IPS-18a (cell line): ENCODE measurements around the gene TTC28.

ENCODE experiments used
- H3K27ac ChIP-seq: one replicate; pipeline ENCODE4 v1.5.1; 2013; ENCODE audit warnings: low read length
- H3K27me3 ChIP-seq: one replicate; pipeline ENCODE4 v1.6.1; 2013; ENCODE audit warnings: mild to moderate bottlenecking, low read length; ENCODE audit not compliant: control insufficient read depth, insufficient read depth
- H3K36me3 ChIP-seq: one replicate; pipeline ENCODE4 v1.6.1; 2013; ENCODE audit warnings: low read depth, low read length; ENCODE audit not compliant: control insufficient read depth
- H3K4me1 ChIP-seq: one replicate; pipeline ENCODE4 v1.6.1; 2013; ENCODE audit warnings: low read depth, low read length; ENCODE audit not compliant: control insufficient read depth
- H3K4me3 ChIP-seq: one replicate; pipeline ENCODE4 v1.5.1; 2013; ENCODE audit warnings: low read length
- H3K9ac ChIP-seq: one replicate; pipeline ENCODE4 v1.6.1; 2013; ENCODE audit warnings: mild to moderate bottlenecking, low read length, moderate library complexity
- H3K9me3 ChIP-seq: one replicate; pipeline ENCODE4 v1.6.1; 2013; ENCODE audit warnings: low read depth, low read length; ENCODE audit not compliant: control insufficient read depth

Gene TTC28

DNA sequence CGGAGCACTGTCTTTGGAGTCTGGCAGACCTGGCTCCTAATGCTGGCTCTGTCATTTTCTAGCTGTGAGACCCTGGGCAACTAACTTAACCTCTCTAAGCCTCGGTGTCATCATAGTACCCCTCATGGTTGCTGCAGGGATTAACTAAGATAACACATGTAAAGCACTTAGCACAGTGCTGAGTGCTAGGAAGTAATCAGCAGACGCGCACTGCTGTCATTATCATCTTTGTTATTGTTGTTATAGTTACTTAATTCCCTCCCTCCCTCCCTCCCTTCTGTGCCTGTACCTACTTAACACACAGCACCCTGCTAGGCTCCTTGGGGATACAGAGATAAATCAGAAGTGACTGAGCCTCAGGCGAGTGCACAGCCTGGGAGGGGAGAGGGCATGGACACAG is 655.9 kb downstream of the TTC28 start:
- no peak overlapping the region for H3K9ac ChIP-seq
- H3K4me1 ChIP-seq: peaks cover 4% of the 10 kb centered on the region
- H3K36me3 ChIP-seq: no peaks in the 10 kb centered on the region
- H3K27ac ChIP-seq: no peak overlapping the region
- no peak overlapping the region for H3K4me3 ChIP-seq
- H3K9me3 ChIP-seq: no peaks in the 10 kb centered on the region
- H3K27me3 ChIP-seq: no peaks in the 10 kb centered on the region

DNA sequence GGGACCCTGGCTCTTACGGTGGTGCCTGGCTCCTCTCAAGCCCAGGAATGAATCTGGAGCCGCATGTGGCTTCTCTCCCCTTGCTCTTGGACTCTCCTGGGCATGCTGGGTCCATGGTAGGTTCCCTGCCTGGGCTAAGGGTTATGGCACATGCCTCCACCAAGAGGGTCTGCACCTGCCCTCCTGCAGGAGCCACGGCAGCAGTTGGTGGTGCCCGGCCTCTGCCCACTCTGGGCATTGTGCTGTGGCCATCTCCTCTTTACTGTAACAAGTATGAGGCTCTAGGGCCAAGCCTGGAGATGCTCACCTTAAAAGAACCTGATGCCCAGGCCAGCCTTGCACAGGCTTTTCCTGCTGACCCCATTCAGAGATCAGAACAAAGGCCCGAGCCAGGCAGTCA is 656.6 kb downstream of the TTC28 start:
- Histone ChIP-seq H3K4me1 (peaks cover 4% of the 10 kb centered on the region), H3K4me3 (no peak overlapping the region), H3K9me3 (no peaks in the 10 kb centered on the region), H3K27ac (no peak overlapping the region), H3K36me3 (no peaks in the 10 kb centered on the region), H3K9ac (no peak overlapping the region), H3K27me3 (no peaks in the 10 kb centered on the region)

DNA sequence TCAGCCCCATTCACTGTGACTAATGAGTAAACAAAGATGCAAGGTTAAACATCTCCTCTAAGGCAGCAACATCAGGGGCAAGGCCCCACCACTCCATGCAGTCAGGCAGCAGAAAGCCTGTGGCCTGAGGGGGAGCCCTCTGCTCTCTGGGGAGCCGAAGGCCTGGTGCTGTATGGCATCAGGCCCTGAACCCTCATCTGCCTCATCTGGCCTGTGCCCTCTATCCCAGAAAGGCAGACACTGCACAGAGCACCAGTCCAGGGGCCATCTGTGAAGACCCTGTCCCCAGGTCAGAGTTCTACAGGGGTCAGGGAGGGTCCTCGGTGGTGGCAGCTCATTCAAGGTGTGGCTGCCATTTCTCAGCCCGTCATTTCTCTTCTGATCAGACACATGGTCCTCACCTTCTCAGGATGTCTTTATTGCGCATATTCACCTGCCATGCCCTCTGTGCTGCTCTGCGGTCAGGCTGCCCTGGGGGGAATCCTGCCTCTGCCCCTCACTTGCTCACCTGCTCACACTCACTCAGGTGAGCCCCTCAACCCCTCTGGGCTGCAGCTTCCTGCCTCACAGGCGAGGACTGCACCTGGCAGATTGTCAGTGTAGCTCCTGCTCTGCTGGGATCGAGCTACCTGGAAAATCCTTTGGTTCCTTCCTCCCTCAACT is 657.5 kb downstream of the TTC28 start:
- no peak overlapping the region for H3K9ac ChIP-seq
- no peak overlapping the region for H3K27ac ChIP-seq
- no peaks in the 10 kb centered on the region for H3K36me3 ChIP-seq
- H3K27me3 ChIP-seq: no peaks in the 10 kb centered on the region
- H3K4me1 ChIP-seq: peaks cover 4% of the 10 kb centered on the region
- no peaks in the 10 kb centered on the region for H3K9me3 ChIP-seq
- H3K4me3 ChIP-seq: no peak overlapping the region

DNA sequence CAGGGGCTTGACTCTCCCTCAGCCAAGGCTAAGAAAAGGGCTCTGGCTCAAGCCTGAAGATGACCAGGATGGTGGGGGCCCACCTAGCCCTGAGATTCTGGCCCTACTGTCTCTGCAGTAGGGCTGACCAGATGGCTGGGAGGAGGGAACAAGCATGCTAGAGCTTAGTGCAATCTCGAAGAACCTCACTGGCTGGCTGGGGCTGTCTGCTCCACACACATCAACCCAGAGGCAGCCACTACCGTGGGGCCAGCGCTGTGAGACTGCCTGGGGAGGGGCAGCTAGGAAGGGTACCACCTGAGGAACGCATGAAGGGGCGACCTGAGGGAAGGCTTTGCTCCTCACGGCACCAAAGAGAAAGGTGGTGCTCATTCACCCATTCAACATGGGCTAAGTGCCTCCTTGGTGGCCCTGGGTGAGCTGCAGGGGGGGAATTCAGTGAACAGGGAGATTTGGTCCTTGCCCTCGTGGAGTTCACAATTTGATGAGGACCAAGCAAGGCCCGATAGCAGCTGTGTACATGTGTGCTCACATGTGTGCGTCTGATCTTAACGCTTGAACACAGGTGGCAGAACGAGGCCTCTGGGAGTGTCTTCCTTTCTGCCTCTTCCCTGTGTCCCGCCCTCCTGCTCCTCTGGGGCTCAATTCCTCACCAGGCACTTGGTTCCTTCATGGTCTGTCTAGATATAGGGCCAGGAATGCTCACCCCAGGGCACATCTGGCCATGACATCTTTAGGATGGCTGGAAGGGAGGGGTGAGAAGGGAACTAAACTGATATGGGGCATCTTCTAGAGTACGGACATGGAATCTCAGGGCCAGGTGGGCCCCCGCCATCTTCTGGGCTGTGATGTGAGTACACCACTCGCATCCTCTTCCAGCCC is 658.3 kb downstream of the TTC28 start:
- Histone ChIP-seq H3K9me3 (no peaks in the 10 kb centered on the region), H3K4me3 (no peak overlapping the region), H3K36me3 (no peaks in the 10 kb centered on the region), H3K9ac (no peak overlapping the region), H3K4me1 (peaks cover 4% of the 10 kb centered on the region), H3K27ac (no peak overlapping the region), H3K27me3 (no peaks in the 10 kb centered on the region)

DNA sequence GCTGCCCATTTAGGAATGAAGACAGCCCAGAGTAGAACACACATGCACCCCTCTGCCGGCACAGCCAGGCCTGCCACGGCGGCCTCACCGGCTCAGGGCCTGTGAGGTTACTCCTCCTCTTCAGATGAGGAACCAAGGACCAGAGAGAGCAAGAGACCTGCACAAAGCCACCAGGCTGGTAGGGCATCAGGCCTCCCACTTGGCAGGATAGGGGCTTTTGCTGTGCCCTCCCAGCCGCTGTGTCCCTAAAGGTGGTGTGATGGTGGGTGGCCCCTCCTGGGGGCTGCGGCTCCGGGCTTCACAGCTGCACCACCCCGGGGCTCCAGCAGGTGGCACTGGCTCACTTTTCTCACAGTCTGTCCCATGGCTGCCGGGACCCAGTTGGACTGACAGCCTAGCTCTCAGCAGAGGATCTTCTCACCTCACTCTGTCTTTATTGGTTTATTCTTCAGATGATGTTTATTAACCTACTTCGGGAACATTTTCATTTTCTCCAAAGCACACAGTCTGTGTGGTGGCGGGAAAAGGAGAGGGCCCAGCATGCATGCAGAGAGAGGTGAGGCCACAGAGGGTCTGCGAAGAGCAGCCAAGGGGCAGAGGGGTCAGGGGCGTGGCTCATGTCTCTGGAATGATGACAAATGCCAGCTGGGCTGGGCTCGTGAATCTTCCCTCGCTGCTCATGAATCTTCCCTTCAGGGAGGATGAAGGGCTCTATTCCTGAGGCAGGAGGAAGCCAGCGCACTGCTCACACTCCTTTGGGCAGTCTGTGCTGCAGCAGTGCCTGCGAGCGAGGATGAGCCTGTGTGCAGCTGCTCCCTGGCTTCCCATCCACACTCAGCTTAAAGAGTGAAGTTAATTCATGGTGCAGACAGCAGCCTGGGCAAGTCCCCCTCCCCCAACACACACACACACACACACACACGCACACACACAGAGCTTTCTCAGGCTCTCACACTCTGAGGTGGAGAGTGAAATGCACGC is 659.5 kb downstream of the TTC28 start:
- Histone ChIP-seq H3K9me3 (no peaks in the 10 kb centered on the region), H3K27ac (no peak overlapping the region), H3K4me1 (peaks cover 4% of the 10 kb centered on the region), H3K27me3 (no peaks in the 10 kb centered on the region), H3K9ac (no peak overlapping the region), H3K4me3 (no peak overlapping the region), H3K36me3 (no peaks in the 10 kb centered on the region)

DNA sequence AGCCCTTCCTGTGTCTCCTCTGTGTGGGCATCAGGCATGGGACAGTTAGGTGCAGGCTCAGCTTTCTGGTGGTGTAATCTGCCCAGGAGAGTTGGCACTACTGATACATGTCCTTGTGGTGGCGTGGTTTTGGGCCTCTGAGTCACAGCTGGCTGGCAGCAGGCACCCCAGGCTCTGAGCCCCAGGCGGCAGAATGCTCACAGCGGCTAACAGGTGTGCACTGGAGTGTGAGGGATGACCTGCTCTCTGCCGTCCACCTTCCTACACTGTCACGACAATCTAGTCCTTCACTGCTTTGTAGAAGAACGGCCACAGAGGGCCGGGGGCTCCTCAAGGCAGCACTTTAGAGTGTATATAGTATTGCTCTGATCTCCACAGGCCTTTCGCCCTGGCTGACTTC is 660.3 kb downstream of the TTC28 start:
- H3K4me3 ChIP-seq: no peak overlapping the region
- no peak overlapping the region for H3K27ac ChIP-seq
- no peaks in the 10 kb centered on the region for H3K27me3 ChIP-seq
- no peaks in the 10 kb centered on the region for H3K9me3 ChIP-seq
- no peaks in the 10 kb centered on the region for H3K36me3 ChIP-seq
- H3K4me1 ChIP-seq: peaks cover 4% of the 10 kb centered on the region
- H3K9ac ChIP-seq: no peak overlapping the region

DNA sequence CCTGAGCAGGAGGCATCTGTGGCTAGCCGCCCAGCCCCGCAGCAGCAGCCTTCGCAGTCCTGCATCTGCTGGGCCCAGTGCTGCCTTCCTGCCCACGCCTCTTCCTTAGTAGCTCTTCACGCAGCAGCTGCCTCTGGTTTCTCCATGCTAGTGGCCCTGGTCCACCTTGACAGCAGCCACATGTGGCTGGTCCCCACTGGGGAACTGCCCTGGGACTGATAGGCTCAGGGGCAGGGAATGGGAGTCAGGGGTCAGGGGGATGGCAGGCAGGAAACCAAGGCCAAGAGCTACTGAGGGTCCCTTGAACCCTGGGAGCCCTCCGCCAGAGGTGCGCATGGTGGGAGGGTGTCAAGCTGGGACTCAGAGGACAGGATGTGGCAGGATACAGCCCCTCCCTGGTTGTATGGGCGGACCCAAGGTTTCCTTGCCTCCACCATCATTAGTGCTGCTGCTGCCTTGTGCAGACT is 661.1 kb downstream of the TTC28 start:
- Histone ChIP-seq H3K9me3 (no peaks in the 10 kb centered on the region), H3K36me3 (no peaks in the 10 kb centered on the region), H3K4me1 (peaks cover 4% of the 10 kb centered on the region), H3K27ac (no peak overlapping the region), H3K27me3 (no peaks in the 10 kb centered on the region), H3K4me3 (no peak overlapping the region), H3K9ac (no peak overlapping the region)

DNA sequence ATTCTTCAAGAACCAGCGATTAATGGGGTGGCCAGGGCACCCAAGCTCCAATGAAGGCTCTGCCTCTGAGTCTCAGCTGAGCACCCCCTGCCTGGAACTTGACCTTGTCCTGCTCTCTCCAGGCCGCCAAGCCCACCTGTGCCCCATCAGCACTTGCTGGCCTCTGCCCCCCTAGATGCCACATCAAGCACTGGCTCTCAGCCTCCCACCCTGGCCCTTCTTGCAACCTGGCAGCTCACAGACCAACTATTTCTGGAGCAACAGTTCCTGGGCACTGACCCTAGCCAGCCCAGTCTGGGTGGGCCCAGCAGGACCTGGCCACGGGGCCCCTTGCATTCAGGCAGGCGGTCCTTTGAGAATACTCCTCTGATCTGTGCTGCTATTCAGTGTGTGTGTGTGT is 661.8 kb downstream of the TTC28 start:
- no peaks in the 10 kb centered on the region for H3K36me3 ChIP-seq
- H3K27me3 ChIP-seq: no peaks in the 10 kb centered on the region
- no peak overlapping the region for H3K9ac ChIP-seq
- no peak overlapping the region for H3K4me3 ChIP-seq
- no peaks in the 10 kb centered on the region for H3K9me3 ChIP-seq
- H3K27ac ChIP-seq: no peak overlapping the region
- peaks cover 4% of the 10 kb centered on the region for H3K4me1 ChIP-seq

DNA sequence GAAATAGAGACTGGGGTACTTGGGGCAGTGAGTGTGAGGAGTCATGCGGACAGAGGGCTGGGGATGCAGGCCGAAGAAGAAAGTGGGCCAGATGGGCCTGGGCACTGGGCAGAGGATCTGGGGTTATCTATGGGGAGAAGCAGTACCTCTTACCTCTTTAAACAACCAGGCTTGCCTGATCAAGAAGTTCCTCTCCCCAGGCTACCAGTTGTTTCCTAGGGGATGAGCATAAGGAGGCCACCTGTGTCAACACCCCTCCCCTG is 662.2 kb downstream of the TTC28 start:
- Histone ChIP-seq H3K27me3 (no peaks in the 10 kb centered on the region), H3K27ac (no peak overlapping the region), H3K36me3 (no peaks in the 10 kb centered on the region), H3K4me3 (no peak overlapping the region), H3K9me3 (no peaks in the 10 kb centered on the region), H3K4me1 (peaks cover 4% of the 10 kb centered on the region), H3K9ac (no peak overlapping the region)

DNA sequence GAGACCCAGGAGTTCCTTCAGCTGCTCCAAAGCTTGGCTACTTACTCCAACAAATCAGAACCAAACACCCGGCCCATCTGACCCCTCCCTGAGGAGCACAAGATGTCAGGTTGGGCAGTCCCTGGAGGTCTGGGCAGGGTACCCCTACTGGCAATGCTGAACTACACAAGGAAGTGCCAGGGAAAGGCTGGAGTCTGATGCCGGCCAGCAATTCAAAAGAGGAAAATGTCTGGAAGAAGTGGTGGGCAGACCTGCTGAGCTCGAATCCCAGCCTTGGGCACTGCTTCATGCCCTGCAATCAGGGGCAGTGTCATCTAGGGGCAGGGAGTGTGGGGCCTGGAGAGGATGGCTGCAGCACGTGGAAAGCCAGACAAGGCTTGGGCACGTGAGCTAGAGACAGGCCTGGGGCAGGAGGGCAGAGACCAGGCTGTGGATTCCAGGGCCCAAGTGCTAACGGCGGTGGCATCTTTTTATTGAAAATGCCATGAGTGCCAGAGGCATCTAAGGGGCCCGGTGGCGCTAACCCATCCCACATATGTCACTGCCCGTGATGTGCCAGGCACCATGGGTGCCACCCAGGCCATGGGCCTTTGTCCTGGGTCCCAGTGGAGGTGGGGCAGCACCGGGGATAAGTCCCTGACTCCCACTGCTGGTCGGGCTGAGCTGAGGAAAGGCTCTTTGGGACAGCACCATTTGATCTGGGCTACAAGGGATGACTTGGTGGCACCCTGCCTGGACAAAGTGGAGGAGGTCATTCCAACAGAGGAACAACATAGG is 662.7 kb downstream of the TTC28 start:
- H3K27ac ChIP-seq: no peak overlapping the region
- H3K4me1 ChIP-seq: peaks cover 4% of the 10 kb centered on the region
- no peaks in the 10 kb centered on the region for H3K27me3 ChIP-seq
- H3K36me3 ChIP-seq: no peaks in the 10 kb centered on the region
- no peak overlapping the region for H3K4me3 ChIP-seq
- H3K9ac ChIP-seq: no peak overlapping the region
- no peaks in the 10 kb centered on the region for H3K9me3 ChIP-seq
